Nucleus accumbens (tissue), 56 donors: ENCODE results near the gene VWA7.
A peak's percentile ranks its signal among the peaks of the same experiment; 100 is the strongest.
"Not testable (repeated sequence)": the region's sequence is repeated elsewhere in the genome, so short reads cannot be mapped to it uniquely, and the experiment has no call there.

Experiments
- DNase-seq, 56 donors: peaks; one replicate each; lab custom pipeline; 2025; lab: John Stamatoyannopoulos, UW

VWA7 gene

GRCh38 chr6:31801031-31801927 is 24.2 kb upstream of the VWA7 start:
- DNase-seq = not testable (repeated sequence)

- DNase-seq = no peak
These were observed 22.7 kb upstream of the VWA7 start for GRCh38 chr6:31799781-31800180.

GRCh38 chr6:31797588-31797987 is 20.5 kb upstream of the VWA7 start:
- DNase-seq = no peak

GRCh38 chr6:31796993-31797385 is 19.9 kb upstream of the VWA7 start:
- DNase-seq = no peak

- peak in 55 of 56 donors; percentile 43 to 91 (median 82) for DNase-seq
These were observed 18.6 kb upstream of the VWA7 start, which contains the start of gene VARS1 for GRCh38 chr6:31795616-31796298. Gene VARS1, minus strand, starts transcription at chr6:31795752. Its CDS starts 535 bp downstream, at chr6:31795217.

GRCh38 chr6:31794866-31795615 is 17.9 kb upstream of the VWA7 start:
- peak in 4 of 56 donors; percentile 31 to 74 (median 51) for DNase-seq

- DNase-seq = no peak
These were observed 17.3 kb upstream of the VWA7 start for GRCh38 chr6:31794294-31794865.

GRCh38 chr6:31793927-31794245 is 16.8 kb upstream of the VWA7 start:
- DNase-seq = not testable (repeated sequence)

GRCh38 chr6:31792761-31793171 is 15.6 kb upstream of the VWA7 start:
- DNase-seq = no peak

- no peak for DNase-seq
These were observed 14.9 kb upstream of the VWA7 start for GRCh38 chr6:31792090-31792374.

GRCh38 chr6:31791324-31792089 is 14.4 kb upstream of the VWA7 start:
- DNase-seq = peak in 20 of 56 donors; percentile 4 to 59 (median 20)

GRCh38 chr6:31785475-31785874 is 8.3 kb upstream of the VWA7 start:
- no peak for DNase-seq

GRCh38 chr6:31784098-31784925 is 7.2 kb upstream of the VWA7 start:
- peak in 4 of 56 donors; percentile 4 to 18 (median 10) for DNase-seq

- DNase-seq = no peak
These were observed 5.2 kb upstream of the VWA7 start for GRCh38 chr6:31782126-31782855.

GRCh38 chr6:31781244-31782125 is 4.4 kb upstream of the VWA7 start:
- DNase-seq = no peak

GRCh38 chr6:31780507-31781243 is 3.5 kb upstream of the VWA7 start:
- DNase-seq = no peak

GRCh38 chr6:31779908-31780307 is 2.8 kb upstream of the VWA7 start:
- no peak for DNase-seq
